Heart right ventricle (tissue), 16 donors: ENCODE data around the gene TRIM72. TPM values are rescaled to one million over a fixed set of nuclear protein-coding genes. Genes with fewer than 3 reads are reported as not detected.
"Not testable (repeated sequence)": the region's sequence is repeated elsewhere in the genome, so short reads cannot be mapped to it uniquely, and the experiment has no call there.

Experiments used
- ATAC-seq, 8 donors: fragments of 200-7000 bp; cut with Tn5 transposase; one replicate each; pipeline ENCODE4 v1.9.1; 2020; ENCODE audit warnings: mild to moderate bottlenecking in 8 of 8, moderate library complexity in 8 of 8, moderate number of reproducible peaks in 1 of 8
- DNase-seq, 2 donors: peaks; one replicate each; pipeline ENCODE4 v3.0.0-alpha.2; 2020
- H3K27ac ChIP-seq, 10 donors: fragments of 200-600 bp; sonication (generic) in 2 of 10; one replicate each; pipeline versions ENCODE4 v1.5.0 to v1.8.0; 2020 to 2022; ENCODE audit warnings: mild to moderate bottlenecking in 3 of 10
- H3K27me3 ChIP-seq, 7 donors: fragments of 200-600 bp; one replicate each; pipeline ENCODE4 v1.8.0; 2021 to 2022; ENCODE audit warnings: mild to moderate bottlenecking in 2 of 7
- H3K36me3 ChIP-seq, 9 donors: fragments of 200-600 bp; sonication (generic) in 1 of 9; one replicate each; pipeline versions ENCODE4 v1.5.0 to v1.8.0; 2020 to 2022; ENCODE audit warnings: mild to moderate bottlenecking in 2 of 9
- H3K4me1 ChIP-seq, 9 donors: fragments of 200-600 bp; sonication (generic) in 1 of 9; one replicate each; pipeline versions ENCODE4 v1.5.0 to v1.8.0; 2020 to 2022; ENCODE audit warnings: mild to moderate bottlenecking in 4 of 9
- H3K4me3 ChIP-seq, 10 donors: fragments of 200-600 bp; sonication (generic) in 2 of 10; one replicate each; pipeline versions ENCODE4 v1.5.0 to v1.8.0; 2020 to 2022; ENCODE audit warnings: mild to moderate bottlenecking in 7 of 10, moderate library complexity in 2 of 10
- H3K9me3 ChIP-seq, 11 donors: fragments of 200-600 bp in 10 of 11; sonication (generic) in 2 of 11; one replicate each; pipeline versions ENCODE4 v1.5.0 to v1.8.0; 2013 to 2022; ENCODE audit warnings: mild to moderate bottlenecking in 2 of 11, control low read depth in 1 of 11, moderate library complexity in 1 of 11
- WGBS, 2 donors: extraction: QIAGEN DNeasy Blood & Tissue Kit; methylation state at CpG; one replicate each; pipeline ENCODE4 v1.1.7; 2013; ENCODE audit warnings: inconsistent platforms in 1 of 2; 5-methylcytosine and 5-hydroxymethylcytosine counted together
- intact Hi-C, 10 donors: fragments of 100-400 bp; cut with DNase I; formaldehyde crosslinking; loops; one replicate each; pipeline versions ENCODE4 v1.11.1 to v1.14.2; 2022
- polyA plus RNA-seq, 2 donors: library from polyadenylated mRNA; stranded (reverse); fragments of 200-250 nt; gene quantifications; one replicate each; pipeline ENCODE4 v1.2.3, GENCODE V29; 2013
- total RNA-seq, 10 donors: library from RNA; stranded (reverse); fragmentation: NEBNext Ultra II Directional in 3 of 10; extraction: Animal tissue kit (Norgen Biotek cat#: 25700) in 3 of 10; gene quantifications; one replicate each; pipeline versions ENCODE4 v1.2.1 to v1.2.4, GENCODE V29; 2021 to 2023
- TF ChIP-seq, protein P1 (sequence below), 9 donors: fragments of 200-600 bp; sonication (generic) in 2 of 9; IDR thresholded peaks; one replicate each; pipeline versions ENCODE4 v1.5.0 to v1.8.0; 2021 to 2022; ENCODE audit warnings: antibody characterized with exemption in 9 of 9, mild to moderate bottlenecking in 5 of 9, moderate library complexity in 1 of 9
- donor health status: Arrhythmogenic right ventricular cardiomyopathy.
- donor health status: ischemic (EF 13 %, LVEDD 7.1; RV severe dilation, severe dysfunction).
- donor health status: healthy with polysubstance abuse.
- donor health status: DM: no; HTN: yes; CAD: no.
- donor health status: DM: no; HTN: no; CAD: no.
- donor health status: ischemic (EF 25% LVEDD 6.9; RV normal size, moderate dysfunction).
- donor health status: ischemic (EF 25% LVEDD 5.7; RV mildly dilated, moderate dysfunction).
- donor health status: healthy.
- donor health status: DM: yes; HTN: yes; CAD: no.
- donor health status: Ischemic cardiomyopathy.
- donor health status: ischemic (EF 35%, LVEDD 5.7; RV mildly dilated, moderate dysfunction).
- donor health status: nonischemic (EF 11% LVEDD 7.7; RV severe dilation, severe dysfunction).
- donor health status: DM: yes; HTN: yes; CAD: no.
- donor health status: PGD.
- donor health status: ischemic (EF 29% LVEDD 5.4; RV normal size, mild dysfunction).
- donor health status: nonischemic (EF 23%, LVEDD 6.1; RV moderate dilation, normal function).

Gene TRIM72
- total and polyA plus RNA-seq, 12 donors, result 0.51 to 4.8 (median 1.1) TPM

DNA sequence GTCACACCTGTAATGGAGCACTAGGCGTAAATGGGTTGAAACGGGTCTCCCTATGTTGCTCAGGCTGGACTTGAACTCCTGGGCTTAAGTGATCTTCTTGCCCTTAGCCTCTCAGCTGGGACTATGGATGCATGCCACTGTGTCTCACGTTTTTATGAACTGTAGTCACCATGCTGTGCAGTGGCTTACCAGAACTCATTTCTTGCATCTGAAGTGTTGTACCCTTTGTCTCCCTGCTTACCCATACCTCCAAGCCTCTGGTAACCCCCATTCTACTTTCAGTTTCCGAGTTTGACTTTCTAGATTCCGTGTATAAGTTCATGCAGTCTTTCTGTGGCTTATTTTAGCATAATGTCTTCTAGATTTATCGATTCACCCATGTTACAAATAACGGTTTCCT lies 19.0 kb upstream of the TRIM72 start:
- H3K4me1 ChIP-seq, result peaks cover 0 to 11% (median 0%) of the 10 kb centered on the region in 9 donors
- H3K36me3 ChIP-seq, result peaks cover 0 to 96% (median 52%) of the 10 kb centered on the region in 9 donors
- TF ChIP-seq, protein P1, sequence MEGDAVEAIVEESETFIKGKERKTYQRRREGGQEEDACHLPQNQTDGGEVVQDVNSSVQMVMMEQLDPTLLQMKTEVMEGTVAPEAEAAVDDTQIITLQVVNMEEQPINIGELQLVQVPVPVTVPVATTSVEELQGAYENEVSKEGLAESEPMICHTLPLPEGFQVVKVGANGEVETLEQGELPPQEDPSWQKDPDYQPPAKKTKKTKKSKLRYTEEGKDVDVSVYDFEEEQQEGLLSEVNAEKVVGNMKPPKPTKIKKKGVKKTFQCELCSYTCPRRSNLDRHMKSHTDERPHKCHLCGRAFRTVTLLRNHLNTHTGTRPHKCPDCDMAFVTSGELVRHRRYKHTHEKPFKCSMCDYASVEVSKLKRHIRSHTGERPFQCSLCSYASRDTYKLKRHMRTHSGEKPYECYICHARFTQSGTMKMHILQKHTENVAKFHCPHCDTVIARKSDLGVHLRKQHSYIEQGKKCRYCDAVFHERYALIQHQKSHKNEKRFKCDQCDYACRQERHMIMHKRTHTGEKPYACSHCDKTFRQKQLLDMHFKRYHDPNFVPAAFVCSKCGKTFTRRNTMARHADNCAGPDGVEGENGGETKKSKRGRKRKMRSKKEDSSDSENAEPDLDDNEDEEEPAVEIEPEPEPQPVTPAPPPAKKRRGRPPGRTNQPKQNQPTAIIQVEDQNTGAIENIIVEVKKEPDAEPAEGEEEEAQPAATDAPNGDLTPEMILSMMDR (IDR thresholded peaks at IDR 0.05), result no peak
- H3K4me3 ChIP-seq, result no peak overlapping the region
- intact Hi-C loops, result no loop called here
- H3K9me3 ChIP-seq, result no peaks in the 10 kb centered on the region
- no peak for ATAC-seq
- no peaks in the 10 kb centered on the region for H3K27me3 ChIP-seq
- H3K27ac ChIP-seq, result no peak overlapping the region
- 84 to 89% methylated on average over 7 of the region's 7 CpGs for WGBS, 2 donors
- DNase-seq, result no peak

DNA sequence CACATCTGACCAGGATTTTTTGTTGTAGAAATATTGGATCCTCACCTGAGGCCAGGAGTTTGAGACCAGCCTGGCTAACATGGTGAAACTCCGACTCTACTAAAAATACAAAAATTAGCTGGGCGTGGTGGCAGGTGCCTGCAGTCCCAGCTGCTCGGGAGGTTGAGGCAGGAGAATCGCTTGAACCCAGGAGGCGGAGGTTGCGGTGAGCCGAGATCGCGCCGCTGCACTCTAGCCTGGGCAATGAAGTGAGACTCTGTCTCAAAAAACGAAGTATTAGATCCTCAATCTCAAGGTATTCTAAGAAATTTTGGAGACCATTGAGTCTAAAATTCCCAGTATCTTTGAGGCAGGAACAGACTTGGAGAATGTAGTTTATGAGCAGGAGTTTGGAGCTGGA lies 18.1 kb upstream of the TRIM72 start:
- ATAC-seq, H3K27me3 ChIP-seq, H3K4me3 ChIP-seq, intact Hi-C loops, H3K9me3 ChIP-seq, DNase-seq, H3K27ac ChIP-seq: not testable (repeated sequence)
- WGBS, 2 donors, result 97 to 99% methylated on average over 11 of the region's 11 CpGs
- H3K36me3 ChIP-seq, result peaks cover 0 to 95% (median 43%) of the 10 kb centered on the region in 9 donors
- H3K4me1 ChIP-seq, result peaks cover 0 to 21% (median 0%) of the 10 kb centered on the region in 9 donors

DNA sequence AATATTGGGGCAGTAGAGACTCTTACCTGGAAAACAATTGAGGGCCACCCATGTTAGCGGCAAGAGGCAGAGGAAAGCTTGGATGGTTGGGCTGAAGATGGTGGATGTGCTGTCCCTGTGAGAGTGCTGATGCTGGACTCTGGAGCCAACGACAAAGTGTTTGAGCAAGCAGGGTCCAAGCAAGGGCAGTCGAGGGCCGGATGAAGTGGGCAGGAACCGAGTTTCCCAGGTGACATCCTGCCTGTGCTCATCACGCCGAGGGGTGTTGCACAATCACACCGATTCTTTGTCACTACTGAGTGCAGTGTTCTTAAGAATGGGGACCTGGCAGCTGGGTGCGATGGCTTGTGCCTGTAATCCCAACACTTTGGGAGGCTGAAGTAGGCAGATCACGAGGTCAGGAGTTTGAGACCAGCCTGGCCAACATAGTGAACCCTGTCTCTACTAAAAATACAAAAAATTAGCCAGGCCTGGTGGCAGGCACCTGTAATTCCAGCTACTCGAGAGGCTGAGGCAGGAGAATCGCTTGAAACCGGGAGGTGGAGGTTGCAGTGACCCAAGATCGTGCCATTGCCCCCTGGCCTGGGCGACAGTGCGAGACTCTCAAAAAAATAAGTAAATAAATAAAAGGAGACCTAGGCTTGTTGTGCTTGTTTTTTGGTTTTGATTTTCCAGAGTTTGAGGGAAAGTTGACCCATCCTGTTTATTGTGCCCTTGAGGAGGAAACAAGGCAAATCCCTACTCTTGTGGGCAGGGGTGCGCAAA lies 17.4 kb upstream of the TRIM72 start:
- no peak overlapping the region for H3K4me3 ChIP-seq
- no peak overlapping the region for H3K27ac ChIP-seq
- intact Hi-C loops, result no loop called here
- WGBS, 2 donors, result 88 to 90% methylated on average over 17 of the region's 17 CpGs
- no peaks in the 10 kb centered on the region for H3K27me3 ChIP-seq
- TF ChIP-seq, protein P1 (IDR thresholded peaks at IDR 0.05), result no peak
- H3K9me3 ChIP-seq, result no peaks in the 10 kb centered on the region
- peaks cover 0 to 27% (median 4%) of the 10 kb centered on the region in 9 donors for H3K4me1 ChIP-seq
- H3K36me3 ChIP-seq, result peaks cover 0 to 89% (median 38%) of the 10 kb centered on the region in 9 donors
- ATAC-seq, result no peak
- no peak for DNase-seq

DNA sequence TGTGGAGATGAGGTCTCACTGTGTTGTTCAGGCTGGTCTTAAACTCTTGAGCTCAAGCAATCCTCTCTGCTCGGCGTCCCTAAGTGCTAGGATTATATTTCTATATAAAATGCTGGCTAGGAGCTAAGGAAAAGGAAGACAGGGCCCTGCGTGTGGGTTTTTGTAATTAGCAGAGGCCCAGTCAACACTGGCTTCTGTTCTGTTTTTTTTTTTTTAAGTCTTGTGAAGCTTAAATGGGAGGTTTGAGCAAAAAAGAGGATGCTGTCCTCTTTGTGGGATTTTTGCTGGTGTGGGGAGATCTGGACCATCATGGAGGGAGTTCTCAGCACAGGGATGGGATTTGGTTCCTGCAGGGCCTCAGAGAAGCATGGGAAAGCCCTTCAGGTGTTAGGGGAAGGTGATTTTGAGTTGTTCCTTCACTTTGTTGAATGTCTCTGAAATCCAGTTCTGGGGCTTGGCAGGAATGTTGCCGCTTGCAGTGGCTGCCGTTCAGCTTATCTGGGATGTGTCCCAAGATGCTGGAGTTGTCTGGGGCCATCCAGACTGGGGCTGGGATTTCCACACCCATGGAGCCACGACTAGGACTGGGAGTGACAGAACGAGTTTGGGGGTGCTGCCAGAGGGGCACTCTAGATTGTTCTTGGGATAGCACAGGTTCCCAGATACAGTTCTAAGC lies 15.6 kb upstream of the TRIM72 start:
- DNase-seq (no peak), ATAC-seq (no peak)
- 65 to 68% methylated on average over 7 of the region's 7 CpGs for WGBS, 2 donors
- Histone ChIP-seq H3K27ac (peak overlapping the region in 1 of 10 donors; percentile 3), H3K36me3 (peaks cover 0 to 71% (median 19%) of the 10 kb centered on the region in 9 donors), H3K4me3 (no peak overlapping the region), H3K4me1 (peaks cover 0 to 39% (median 15%) of the 10 kb centered on the region in 9 donors), H3K9me3 (no peaks in the 10 kb centered on the region), H3K27me3 (no peaks in the 10 kb centered on the region)
- intact Hi-C loops, result no loop called here
- TF ChIP-seq, protein P1 (IDR thresholded peaks at IDR 0.05), result no peak
